HG03097 (cell line): Measurements from ENCODE around the gene WWOX.

Experiments
- ATAC-seq: cut with Tn5 transposase; IDR thresholded peaks from one replicate; pipeline ENCODE4 v1.9.1; 2021; ENCODE audit not compliant: unreplicated experiment, low FRiP score

The WWOX gene

GRCh38 chr16:78290872-78291591 is 191.6 kb downstream of the WWOX start:
- no peak for ATAC-seq

- ATAC-seq, result no peak
Measured at GRCh38 chr16:78291604-78292003, 192.2 kb downstream of the WWOX start.

GRCh38 chr16:78292086-78292843 is 192.8 kb downstream of the WWOX start:
- no peak for ATAC-seq

- no peak for ATAC-seq
Measured at GRCh38 chr16:78292844-78293380, 193.5 kb downstream of the WWOX start.

GRCh38 chr16:78294538-78295225 is 195.2 kb downstream of the WWOX start:
- no peak for ATAC-seq

- ATAC-seq, result no peak
Measured at GRCh38 chr16:78297066-78297666, 197.7 kb downstream of the WWOX start.

GRCh38 chr16:78298986-78299385 is 199.5 kb downstream of the WWOX start:
- ATAC-seq, result no peak

- no peak for ATAC-seq
Measured at GRCh38 chr16:78300469-78300868, 201.0 kb downstream of the WWOX start.

GRCh38 chr16:78303946-78304345 is 204.5 kb downstream of the WWOX start:
- ATAC-seq, result no peak

- no peak for ATAC-seq
Measured at GRCh38 chr16:78306361-78306760, 206.9 kb downstream of the WWOX start.

GRCh38 chr16:78307824-78308528 is 208.5 kb downstream of the WWOX start:
- no peak for ATAC-seq

GRCh38 chr16:78309763-78310162 is 210.3 kb downstream of the WWOX start:
- ATAC-seq, result no peak

- ATAC-seq, result no peak
Measured at GRCh38 chr16:78310196-78310595, 210.7 kb downstream of the WWOX start.

GRCh38 chr16:78310990-78311561 is 211.6 kb downstream of the WWOX start:
- ATAC-seq, result peak; percentile 72

GRCh38 chr16:78311831-78312230 is 212.4 kb downstream of the WWOX start:
- no peak for ATAC-seq

GRCh38 chr16:78317564-78318240 is 218.2 kb downstream of the WWOX start:
- no peak for ATAC-seq

GRCh38 chr16:78321620-78322360 is 222.3 kb downstream of the WWOX start:
- ATAC-seq, result no peak

- no peak for ATAC-seq
Measured at GRCh38 chr16:78323315-78323714, 223.9 kb downstream of the WWOX start.
